ENCODE measurements around the gene MEX3A. TPM values are rescaled to one million over a fixed set of nuclear protein-coding genes. Genes with fewer than 3 reads are reported as not detected.

Gene MEX3A
- total RNA-seq, 1 experiment from 2014 or later = 79.1 TPM

DNA sequence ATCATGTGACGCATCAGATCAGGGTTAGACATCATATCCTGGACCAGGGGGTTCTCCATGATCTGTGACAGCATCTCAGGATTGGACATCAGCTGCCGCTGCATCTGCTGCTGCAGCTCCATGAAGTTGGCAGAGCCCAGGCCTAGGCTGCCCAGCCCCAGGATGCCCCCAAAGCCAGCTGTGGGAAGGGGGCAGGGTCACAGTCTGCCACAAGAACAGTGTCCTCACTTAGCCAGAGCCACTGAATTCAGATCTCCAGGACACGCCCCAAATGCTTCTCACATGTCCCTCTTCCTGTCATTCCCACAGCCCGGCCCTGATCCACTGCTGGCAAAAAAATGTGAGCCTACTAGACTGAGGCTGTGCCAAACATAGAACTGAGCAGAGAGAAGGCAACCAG, 31.9 kb downstream of the MEX3A start:
- CTCF ChIA-PET = interaction anchor here (1.1 to 7.0 kb wide), 2 partner anchors 16 to 25 kb away, joined by 4 to 52 read pairs; no protein-coding TSS in a partner anchor
- DNase-seq (ENCODE audit: low spot score) (no peak), ATAC-seq (no peak)
- Mint-ChIP-seq H3K27me3 (ENCODE audit: low read depth) (no peaks in the 10 kb centered on the region), H3K4me3 (no peak overlapping the region), H3K4me1 (peaks cover 8% of the 10 kb centered on the region), H3K36me3 (peaks cover 19% of the 10 kb centered on the region), H3K27ac (no peak overlapping the region; the same call in 1 of the 2 replicates), H3K9me3 (no peaks in the 10 kb centered on the region)
- TF ChIP-seq GRHL2 (CRISPR knock-in tag; IDR thresholded peaks at IDR 0.05; ENCODE audit: insufficient replicate concordance, severe bottlenecking) (no peak), CREM (CRISPR knock-in tag; IDR thresholded peaks at IDR 0.05) (no peak), TCF7 (CRISPR knock-in tag; IDR thresholded peaks at IDR 0.05; ENCODE audit: low read depth) (no peak), RELA (CRISPR knock-in tag; IDR thresholded peaks at IDR 0.05; ENCODE audit: borderline replicate concordance) (no peak), PRRX2 (CRISPR knock-in tag; IDR thresholded peaks at IDR 0.05) (no peak), ZNF423 (CRISPR knock-in tag; IDR thresholded peaks at IDR 0.05) (no peak), NR1H2 (CRISPR knock-in tag; IDR thresholded peaks at IDR 0.05) (no peak), ZNF671 (CRISPR knock-in tag; IDR thresholded peaks at IDR 0.05) (no peak), NFATC4 (CRISPR knock-in tag; IDR thresholded peaks at IDR 0.05) (no peak)
- TF ChIP-seq, protein P1, sequence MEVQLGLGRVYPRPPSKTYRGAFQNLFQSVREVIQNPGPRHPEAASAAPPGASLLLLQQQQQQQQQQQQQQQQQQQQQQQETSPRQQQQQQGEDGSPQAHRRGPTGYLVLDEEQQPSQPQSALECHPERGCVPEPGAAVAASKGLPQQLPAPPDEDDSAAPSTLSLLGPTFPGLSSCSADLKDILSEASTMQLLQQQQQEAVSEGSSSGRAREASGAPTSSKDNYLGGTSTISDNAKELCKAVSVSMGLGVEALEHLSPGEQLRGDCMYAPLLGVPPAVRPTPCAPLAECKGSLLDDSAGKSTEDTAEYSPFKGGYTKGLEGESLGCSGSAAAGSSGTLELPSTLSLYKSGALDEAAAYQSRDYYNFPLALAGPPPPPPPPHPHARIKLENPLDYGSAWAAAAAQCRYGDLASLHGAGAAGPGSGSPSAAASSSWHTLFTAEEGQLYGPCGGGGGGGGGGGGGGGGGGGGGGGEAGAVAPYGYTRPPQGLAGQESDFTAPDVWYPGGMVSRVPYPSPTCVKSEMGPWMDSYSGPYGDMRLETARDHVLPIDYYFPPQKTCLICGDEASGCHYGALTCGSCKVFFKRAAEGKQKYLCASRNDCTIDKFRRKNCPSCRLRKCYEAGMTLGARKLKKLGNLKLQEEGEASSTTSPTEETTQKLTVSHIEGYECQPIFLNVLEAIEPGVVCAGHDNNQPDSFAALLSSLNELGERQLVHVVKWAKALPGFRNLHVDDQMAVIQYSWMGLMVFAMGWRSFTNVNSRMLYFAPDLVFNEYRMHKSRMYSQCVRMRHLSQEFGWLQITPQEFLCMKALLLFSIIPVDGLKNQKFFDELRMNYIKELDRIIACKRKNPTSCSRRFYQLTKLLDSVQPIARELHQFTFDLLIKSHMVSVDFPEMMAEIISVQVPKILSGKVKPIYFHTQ (CRISPR knock-in tag; IDR thresholded peaks at IDR 0.05) = no peak
- TF ChIP-seq, protein P2, sequence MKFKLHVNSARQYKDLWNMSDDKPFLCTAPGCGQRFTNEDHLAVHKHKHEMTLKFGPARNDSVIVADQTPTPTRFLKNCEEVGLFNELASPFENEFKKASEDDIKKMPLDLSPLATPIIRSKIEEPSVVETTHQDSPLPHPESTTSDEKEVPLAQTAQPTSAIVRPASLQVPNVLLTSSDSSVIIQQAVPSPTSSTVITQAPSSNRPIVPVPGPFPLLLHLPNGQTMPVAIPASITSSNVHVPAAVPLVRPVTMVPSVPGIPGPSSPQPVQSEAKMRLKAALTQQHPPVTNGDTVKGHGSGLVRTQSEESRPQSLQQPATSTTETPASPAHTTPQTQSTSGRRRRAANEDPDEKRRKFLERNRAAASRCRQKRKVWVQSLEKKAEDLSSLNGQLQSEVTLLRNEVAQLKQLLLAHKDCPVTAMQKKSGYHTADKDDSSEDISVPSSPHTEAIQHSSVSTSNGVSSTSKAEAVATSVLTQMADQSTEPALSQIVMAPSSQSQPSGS (CRISPR knock-in tag; IDR thresholded peaks at IDR 0.05; ENCODE audit: borderline replicate concordance, low read depth) = no peak
- TF ChIP-seq, protein P3, sequence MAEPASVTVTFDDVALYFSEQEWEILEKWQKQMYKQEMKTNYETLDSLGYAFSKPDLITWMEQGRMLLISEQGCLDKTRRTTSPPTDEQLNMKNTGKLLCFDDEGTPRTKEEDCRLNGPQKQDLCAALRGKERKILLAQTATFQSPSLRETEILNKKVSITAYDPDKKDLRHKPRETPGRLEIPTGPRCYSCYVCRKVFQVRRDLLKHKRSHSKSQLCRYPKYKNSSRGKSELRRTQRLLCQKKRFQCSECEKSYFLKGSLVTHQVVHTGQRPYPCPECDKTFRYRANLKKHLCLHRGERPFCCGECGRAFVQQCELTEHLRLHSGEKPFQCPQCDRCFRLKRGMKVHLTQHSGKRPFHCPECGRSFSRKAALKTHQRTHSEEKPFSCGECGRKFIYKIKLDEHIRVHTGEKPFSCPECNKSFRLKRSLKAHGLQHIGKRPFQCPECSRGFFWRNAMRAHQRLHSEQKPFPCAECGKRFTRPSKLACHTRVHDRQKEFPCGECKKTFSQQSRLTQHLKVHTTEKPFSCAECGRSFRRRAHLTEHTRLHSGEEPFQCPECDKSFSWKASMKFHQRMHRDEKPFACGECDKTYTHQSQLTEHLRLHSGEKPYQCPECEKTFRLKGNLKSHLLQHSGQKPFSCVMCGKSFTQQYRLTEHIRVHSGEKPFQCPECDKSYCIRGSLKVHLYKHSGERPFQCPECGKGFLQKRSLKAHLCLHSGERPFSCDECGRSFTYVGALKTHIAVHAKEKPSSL (CRISPR knock-in tag; conservative IDR thresholded peaks at IDR 0.05) = no peak
- POLR2A ChIA-PET = no interaction called here

DNA sequence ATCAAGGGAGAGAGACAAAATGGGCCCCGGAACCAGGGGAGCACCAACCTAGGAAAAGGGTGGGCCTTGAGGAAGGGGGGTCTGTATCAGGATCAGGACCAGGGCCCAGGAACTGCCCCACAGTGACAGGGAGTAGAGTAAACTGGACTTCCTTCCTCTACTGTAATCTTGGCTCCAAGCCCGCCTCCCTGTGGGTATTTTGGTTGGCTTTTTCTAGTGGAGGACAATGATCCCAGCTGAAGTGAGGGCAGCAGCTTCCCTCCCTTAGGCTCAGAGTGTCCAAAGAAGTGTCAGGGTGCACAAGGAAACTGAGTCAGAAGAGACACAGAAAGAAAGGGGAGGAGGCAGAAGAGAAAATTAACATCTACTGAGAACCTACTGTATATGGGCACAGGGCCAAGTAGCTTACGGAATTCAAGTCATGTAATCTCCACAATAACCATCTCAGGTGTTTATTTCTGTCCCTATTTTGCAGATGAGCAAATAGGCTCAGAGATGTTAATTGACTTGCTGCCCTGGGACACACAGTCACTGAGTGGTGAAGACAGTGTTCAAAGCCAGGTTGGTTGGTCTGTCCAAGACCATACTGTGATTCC, 33.5 kb downstream of the MEX3A start:
- ATAC-seq = no peak
- H3K36me3 Mint-ChIP-seq = peaks cover 21% of the 10 kb centered on the region
- peaks cover 6% of the 10 kb centered on the region; the same call in 1 of the 2 replicates for H3K4me1 Mint-ChIP-seq
- no peak for DNase-seq (ENCODE audit: low spot score)
- ChIA-PET CTCF (interaction anchor here (1.0 to 7.0 kb wide), 3 partner anchors 18 to 111 kb away, joined by 3 to 52 read pairs (median 3); no protein-coding TSS in a partner anchor), POLR2A (interaction anchor here (0.6 kb wide), 1 partner anchor 10 kb away, joined by 4 read pairs; no protein-coding TSS in a partner anchor)
- no peaks in the 10 kb centered on the region for H3K9me3 Mint-ChIP-seq
- no peaks in the 10 kb centered on the region for H3K27me3 Mint-ChIP-seq (ENCODE audit: low read depth)
- peak overlapping the region; percentile 15; the same call in 1 of the 2 replicates for H3K27ac Mint-ChIP-seq
- H3K4me3 Mint-ChIP-seq = no peak overlapping the region
- TF ChIP-seq ZNF416 (CRISPR knock-in tag; IDR thresholded peaks at IDR 0.05) = no peak
- TF ChIP-seq JAZF1 (CRISPR knock-in tag; IDR thresholded peaks at IDR 0.05) = no peak
- TF ChIP-seq, protein P4, sequence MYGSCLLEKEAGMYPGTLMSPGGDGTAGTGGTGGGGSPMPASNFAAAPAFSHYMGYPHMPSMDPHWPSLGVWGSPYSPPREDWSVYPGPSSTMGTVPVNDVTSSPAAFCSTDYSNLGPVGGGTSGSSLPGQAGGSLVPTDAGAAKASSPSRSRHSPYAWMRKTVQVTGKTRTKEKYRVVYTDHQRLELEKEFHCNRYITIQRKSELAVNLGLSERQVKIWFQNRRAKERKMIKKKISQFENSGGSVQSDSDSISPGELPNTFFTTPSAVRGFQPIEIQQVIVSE (CRISPR knock-in tag; IDR thresholded peaks at IDR 0.05; ENCODE audit: borderline replicate concordance) = no peak
- no peak for TF ChIP-seq SMAD3 (CRISPR knock-in tag; IDR thresholded peaks at IDR 0.05; ENCODE audit: borderline replicate concordance)
- TF ChIP-seq, protein P5, sequence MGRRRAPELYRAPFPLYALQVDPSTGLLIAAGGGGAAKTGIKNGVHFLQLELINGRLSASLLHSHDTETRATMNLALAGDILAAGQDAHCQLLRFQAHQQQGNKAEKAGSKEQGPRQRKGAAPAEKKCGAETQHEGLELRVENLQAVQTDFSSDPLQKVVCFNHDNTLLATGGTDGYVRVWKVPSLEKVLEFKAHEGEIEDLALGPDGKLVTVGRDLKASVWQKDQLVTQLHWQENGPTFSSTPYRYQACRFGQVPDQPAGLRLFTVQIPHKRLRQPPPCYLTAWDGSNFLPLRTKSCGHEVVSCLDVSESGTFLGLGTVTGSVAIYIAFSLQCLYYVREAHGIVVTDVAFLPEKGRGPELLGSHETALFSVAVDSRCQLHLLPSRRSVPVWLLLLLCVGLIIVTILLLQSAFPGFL (CRISPR knock-in tag; IDR thresholded peaks at IDR 0.05; ENCODE audit: borderline replicate concordance) = no peak
- TF ChIP-seq, protein P6, sequence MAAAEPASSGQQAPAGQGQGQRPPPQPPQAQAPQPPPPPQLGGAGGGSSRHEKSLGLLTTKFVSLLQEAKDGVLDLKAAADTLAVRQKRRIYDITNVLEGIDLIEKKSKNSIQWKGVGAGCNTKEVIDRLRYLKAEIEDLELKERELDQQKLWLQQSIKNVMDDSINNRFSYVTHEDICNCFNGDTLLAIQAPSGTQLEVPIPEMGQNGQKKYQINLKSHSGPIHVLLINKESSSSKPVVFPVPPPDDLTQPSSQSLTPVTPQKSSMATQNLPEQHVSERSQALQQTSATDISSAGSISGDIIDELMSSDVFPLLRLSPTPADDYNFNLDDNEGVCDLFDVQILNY (CRISPR knock-in tag; IDR thresholded peaks at IDR 0.05) = no peak
- TF ChIP-seq ATF1 (CRISPR knock-in tag; IDR thresholded peaks at IDR 0.05) = no peak
- TF ChIP-seq ZNF138 (CRISPR knock-in tag; conservative IDR thresholded peaks at IDR 0.05) = no peak
- no peak for TF ChIP-seq FOXJ3 (CRISPR knock-in tag; IDR thresholded peaks at IDR 0.05; ENCODE audit: borderline replicate concordance)
- TF ChIP-seq, protein P1 (CRISPR knock-in tag; IDR thresholded peaks at IDR 0.05) = no peak
- no peak for TF ChIP-seq PRRX2 (CRISPR knock-in tag; IDR thresholded peaks at IDR 0.05)

All from WTC11 (cell line).